GM06990 (cell line): ENCODE measurements around the gene EIPR1.

Source experiments
- DNase-seq: peaks from one replicate; pipeline ENCODE4 v3.0.0-alpha.2; 2011; ENCODE audit not compliant: insufficient read length; ENCODE audit errors: extremely low read depth
- H3K27me3 ChIP-seq: replicated peaks from 2 replicates; pipeline ENCODE4 v1.6.0; 2011; ENCODE audit warnings: low read length; ENCODE audit not compliant: control insufficient read depth, insufficient read depth
- H3K36me3 ChIP-seq: 2 replicates; pipeline ENCODE4 v1.5.1; 2011; ENCODE audit warnings: low read length; ENCODE audit not compliant: control insufficient read depth, insufficient read depth
- H3K4me3 ChIP-seq: replicated peaks from 2 replicates; pipeline ENCODE4 v1.5.1; 2011; ENCODE audit warnings: low read depth, mild to moderate bottlenecking, control low read depth, low read length
- CTCF ChIP-seq: IDR thresholded peaks from 2 replicates; pipeline ENCODE4 v1.5.1; 2011; ENCODE audit warnings: low read length, control low read depth, mild to moderate bottlenecking, inconsistent platforms; ENCODE audit not compliant: insufficient read depth, poor library complexity, severe bottlenecking

Gene EIPR1

GRCh38 chr2:3267869-3268704 is 109.5 kb downstream of the EIPR1 start:
- no peak for DNase-seq

GRCh38 chr2:3266925-3267867 is 110.4 kb downstream of the EIPR1 start:
- no peak overlapping the region for H3K4me3 ChIP-seq
- no peak for TF ChIP-seq CTCF

More at GRCh38 chr2:3267869-3268704, 109.5 kb downstream of the EIPR1 start:
- no peaks in the 10 kb centered on the region for H3K27me3 ChIP-seq
- H3K36me3 ChIP-seq = peaks cover 1% of the 10 kb centered on the region
- no peak for TF ChIP-seq CTCF
- no peak overlapping the region for H3K4me3 ChIP-seq

DNA sequence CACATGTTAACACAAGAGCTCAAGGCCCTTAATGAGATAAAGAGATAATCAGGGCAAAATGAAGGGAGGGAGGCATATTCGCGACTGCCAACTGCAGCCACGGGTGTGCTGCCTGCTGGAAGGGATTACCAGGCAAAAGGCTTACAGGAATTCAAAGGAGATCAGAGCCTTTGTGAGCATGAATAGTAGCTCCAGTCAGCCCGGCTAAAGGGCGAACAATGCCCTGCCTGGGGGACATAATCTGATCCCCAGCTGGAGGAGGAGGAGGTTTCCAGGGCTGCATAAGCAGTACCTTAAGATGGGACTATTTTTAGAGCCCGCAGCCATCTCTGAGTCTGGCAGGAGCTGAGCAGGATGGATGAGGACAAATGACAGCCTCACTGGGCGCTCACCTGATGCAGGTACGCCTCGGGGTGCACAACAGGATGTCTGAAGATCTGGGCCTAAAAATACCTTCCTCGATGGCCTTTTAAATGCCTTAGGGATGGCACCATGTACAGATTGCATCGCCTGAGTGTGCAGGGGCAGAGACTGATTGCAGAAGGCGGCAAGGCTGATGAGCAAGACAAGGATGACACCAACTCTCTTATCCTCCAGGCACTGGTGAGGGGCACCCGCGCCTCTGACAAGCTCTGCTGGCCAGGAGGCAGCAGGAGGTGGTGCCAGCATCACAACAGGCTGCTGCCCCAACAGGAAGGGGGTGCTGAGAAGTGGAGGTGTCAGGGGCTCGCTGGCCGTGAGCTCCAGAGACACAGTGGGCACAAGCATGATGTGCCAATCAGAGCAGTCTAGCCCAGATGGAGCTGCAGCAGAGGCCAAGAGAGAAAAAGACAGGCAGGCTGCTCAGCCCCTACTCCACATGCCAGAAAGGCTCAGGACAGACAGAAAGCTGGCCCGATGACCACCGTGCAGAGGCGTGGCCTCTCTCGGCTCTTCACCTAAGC is 111.4 kb downstream of the EIPR1 start:
- Histone ChIP-seq H3K4me3 (no peak overlapping the region), H3K27me3 (no peaks in the 10 kb centered on the region), H3K36me3 (peaks cover 1% of the 10 kb centered on the region)
- TF ChIP-seq CTCF = no peak
- no peak for DNase-seq

More at GRCh38 chr2:3266925-3267867, 110.4 kb downstream of the EIPR1 start:
- Histone ChIP-seq H3K27me3 (no peaks in the 10 kb centered on the region), H3K36me3 (peaks cover 1% of the 10 kb centered on the region)
- DNase-seq = no peak

DNA sequence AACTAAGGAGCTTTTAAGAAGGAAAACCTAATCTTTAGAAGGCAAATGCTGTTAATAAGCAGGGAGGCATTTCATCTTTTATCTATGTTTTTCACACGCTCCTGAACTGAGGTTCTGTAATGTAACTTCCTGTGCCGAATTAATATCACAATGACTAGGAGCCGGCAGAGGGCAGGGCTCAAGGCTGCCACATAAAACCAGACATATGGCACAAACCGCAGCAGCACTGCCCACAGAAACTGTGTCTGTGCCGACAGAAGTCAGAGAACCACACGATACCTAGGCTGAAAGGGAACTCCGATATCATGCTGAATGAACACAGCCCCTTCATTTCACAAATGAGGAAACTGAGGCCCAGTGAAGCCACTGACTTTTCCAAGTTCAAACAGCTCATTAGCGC is 112.1 kb downstream of the EIPR1 start:
- TF ChIP-seq CTCF = no peak
- Histone ChIP-seq H3K4me3 (no peak overlapping the region), H3K36me3 (peaks cover 1% of the 10 kb centered on the region), H3K27me3 (no peaks in the 10 kb centered on the region)
- no peak for DNase-seq

DNA sequence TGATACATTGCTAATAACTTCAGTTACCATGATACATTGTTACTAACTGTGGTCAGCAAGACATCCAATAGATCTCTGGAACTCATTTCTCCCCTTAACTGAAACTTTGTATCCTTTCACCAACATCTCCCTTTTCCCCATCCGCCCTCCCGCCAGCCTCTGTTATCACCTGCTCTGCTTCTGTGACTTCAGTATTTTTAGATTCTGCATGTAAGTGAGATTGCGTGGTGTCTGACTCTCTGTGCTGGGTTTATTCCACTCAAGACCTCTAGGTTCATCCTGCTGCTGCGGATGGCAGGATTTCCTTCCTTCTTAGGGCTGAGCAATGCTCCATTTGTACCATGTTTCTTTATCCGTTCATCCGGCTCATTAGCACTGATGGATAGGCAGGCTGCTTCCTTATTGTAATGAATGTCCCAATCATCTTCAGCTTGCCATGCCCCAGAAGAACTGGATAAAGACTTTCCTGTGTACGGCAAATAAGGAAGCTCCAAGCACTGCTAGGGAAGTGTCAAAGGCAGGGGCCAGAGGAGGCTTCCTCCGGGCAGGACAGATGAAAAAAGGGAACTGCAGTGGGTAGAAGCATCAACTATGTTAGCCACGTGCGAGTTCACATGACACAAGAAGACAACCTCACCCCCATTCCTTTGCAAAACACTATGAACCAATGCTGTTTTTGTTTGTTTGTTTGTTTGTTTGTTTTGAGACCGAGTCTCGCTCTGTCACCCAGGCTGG is 113.4 kb downstream of the EIPR1 start:
- no peak for TF ChIP-seq CTCF
- Histone ChIP-seq H3K27me3 (no peaks in the 10 kb centered on the region), H3K4me3 (no peak overlapping the region), H3K36me3 (peaks cover under 1% of the 10 kb centered on the region)
- no peak for DNase-seq
